SH-SY5Y (cell line): ENCODE results near the gene FBL.

Experiments used
- GATA2 ChIP-seq: IDR thresholded peaks from 2 replicates; pipeline ENCODE4 v1.6.1; 2011; ENCODE audit warnings: mild to moderate bottlenecking, low read depth, low read length
- GATA3 ChIP-seq: IDR thresholded peaks from 2 replicates; pipeline ENCODE4 v1.6.1; 2011; ENCODE audit warnings: low read depth, mild to moderate bottlenecking, low read length, moderate library complexity

DNA sequence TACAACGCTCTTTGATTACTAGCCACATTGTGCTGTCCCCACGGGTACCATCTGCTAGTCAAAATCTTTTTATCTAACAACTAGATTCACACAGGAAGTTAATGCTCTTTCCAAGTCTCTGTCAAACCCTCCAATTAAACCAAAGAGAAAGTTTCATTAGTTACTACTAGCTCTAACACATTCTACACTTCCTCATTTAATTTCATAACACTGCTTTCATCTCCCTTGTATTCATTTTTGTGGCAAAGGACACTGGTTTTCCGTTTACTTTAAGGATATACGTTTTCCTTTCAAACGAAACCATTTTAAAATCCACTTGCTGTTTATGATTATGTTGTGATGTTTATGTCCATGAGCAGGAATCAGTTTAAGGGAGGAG, 17.5 kb downstream of the FBL start:
- TF ChIP-seq GATA2 = no peak
- no peak for TF ChIP-seq GATA3
